D721Med (cell line): ENCODE results near the gene WNK4.
"Not testable (repeated sequence)": the region's sequence is repeated elsewhere in the genome, so short reads cannot be mapped to it uniquely, and the experiment has no call there.

Experiments used
- DNase-seq: peaks from one replicate; pipeline ENCODE4 v3.0.0; 2011; ENCODE audit warnings: low spot score; ENCODE audit not compliant: insufficient read length
- FAIRE-seq: peaks from 2 replicates; lab custom pipeline; 2011; peaks lifted over from hg19 to GRCh38; lab: Jason Lieb, UNC
- TF ChIP-seq, protein P1 (sequence below): IDR thresholded peaks from 2 replicates; pipeline ENCODE4 v1.5.1; 2012; ENCODE audit warnings: mild to moderate bottlenecking, control low read depth; ENCODE audit not compliant: insufficient read depth; ENCODE audit errors: missing control alignments

The WNK4 gene

DNA sequence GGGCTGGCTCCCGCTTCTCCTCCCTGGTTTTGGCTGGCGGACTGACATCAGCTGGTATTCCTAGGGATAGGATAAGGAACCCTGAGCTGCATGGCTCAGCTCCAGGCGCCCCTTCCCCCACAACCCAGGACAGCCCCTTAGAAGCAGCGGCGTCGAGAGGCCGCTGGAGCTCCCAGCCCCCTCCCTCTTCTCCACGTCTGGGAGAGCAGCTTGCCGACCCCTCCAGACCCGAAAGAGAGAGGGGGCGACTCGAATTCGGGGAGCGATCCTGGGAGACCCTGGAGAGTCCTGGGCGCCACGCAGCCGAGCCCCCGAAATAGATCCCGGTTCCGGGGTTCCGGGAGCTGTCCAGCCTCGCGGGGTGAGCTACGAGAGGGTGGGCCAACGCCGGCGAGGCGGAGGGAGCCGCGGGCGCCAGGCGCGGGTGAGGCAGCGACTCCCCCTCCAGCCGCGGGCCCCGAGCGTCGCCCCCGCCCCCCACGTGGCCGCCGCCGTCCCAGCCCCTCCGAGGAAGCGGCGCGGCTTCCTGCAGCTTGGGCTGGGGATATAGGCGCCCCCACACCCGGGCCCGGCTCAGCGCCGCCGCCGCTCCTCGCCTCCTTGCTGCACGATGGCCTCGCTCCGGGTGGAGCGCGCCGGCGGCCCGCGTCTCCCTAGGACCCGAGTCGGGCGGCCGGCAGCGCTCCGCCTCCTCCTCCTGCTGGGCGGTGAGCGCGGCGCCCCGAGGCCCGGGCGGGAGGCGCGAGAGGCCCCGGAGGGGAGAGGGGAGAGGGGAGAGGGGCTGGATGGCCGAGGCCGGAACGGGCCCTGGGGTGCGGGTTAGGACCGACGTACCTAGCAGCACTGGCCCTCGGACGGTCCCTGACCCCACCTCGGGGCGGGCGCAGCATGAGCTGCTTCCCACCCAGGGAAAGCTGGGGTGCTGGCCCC is 19.5 kb upstream of the WNK4 start, which contains the start of gene RAMP2:
TSS of gene RAMP2 (plus strand) at position 576 of the 930 bp plus-strand sequence. CDS start at position 611, 35 bp downstream.
- DNase-seq, result no peak
- no peak for FAIRE-seq
- TF ChIP-seq, protein P1, sequence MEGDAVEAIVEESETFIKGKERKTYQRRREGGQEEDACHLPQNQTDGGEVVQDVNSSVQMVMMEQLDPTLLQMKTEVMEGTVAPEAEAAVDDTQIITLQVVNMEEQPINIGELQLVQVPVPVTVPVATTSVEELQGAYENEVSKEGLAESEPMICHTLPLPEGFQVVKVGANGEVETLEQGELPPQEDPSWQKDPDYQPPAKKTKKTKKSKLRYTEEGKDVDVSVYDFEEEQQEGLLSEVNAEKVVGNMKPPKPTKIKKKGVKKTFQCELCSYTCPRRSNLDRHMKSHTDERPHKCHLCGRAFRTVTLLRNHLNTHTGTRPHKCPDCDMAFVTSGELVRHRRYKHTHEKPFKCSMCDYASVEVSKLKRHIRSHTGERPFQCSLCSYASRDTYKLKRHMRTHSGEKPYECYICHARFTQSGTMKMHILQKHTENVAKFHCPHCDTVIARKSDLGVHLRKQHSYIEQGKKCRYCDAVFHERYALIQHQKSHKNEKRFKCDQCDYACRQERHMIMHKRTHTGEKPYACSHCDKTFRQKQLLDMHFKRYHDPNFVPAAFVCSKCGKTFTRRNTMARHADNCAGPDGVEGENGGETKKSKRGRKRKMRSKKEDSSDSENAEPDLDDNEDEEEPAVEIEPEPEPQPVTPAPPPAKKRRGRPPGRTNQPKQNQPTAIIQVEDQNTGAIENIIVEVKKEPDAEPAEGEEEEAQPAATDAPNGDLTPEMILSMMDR, result no peak

DNA sequence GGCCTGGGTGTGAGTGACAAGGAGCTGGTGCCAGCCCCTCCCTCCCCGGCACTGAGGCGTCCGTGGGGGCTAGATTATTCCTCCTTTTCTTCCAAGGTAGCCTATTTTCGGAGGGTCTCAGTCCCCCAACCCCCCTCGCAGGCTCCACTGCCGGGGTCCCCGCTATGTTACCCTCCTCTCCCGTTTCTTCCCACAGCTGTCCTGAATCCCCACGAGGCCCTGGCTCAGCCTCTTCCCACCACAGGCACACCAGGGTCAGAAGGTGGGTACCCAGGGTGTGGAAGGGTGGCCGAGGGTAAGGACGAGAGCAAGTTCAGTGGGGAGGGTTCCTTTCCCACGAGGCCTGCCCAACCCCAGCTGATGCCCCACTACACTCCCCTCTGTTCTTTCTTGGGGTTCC is 18.8 kb upstream of the WNK4 start:
- no peak for FAIRE-seq
- no peak for DNase-seq
- TF ChIP-seq, protein P1, result no peak

DNA sequence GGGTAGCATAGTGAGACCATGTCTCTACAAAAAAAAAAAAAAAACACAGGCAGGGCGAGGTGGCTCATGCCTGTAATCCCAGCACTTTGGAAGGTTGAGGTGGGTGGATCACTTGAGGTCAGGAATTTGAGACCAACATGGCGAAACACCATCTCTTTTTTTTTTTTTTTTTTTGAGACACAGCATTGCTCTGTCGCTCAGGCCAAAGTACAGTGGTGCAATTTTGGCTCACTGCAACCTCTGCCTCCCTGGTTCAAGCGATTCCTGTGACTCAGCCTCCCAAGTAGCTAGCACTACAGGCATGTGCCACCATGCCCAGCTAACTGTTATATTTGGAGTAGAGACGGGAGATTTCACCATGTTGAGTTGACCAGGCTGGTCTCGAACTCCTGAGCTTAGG is 14.3 kb upstream of the WNK4 start:
- no peak for DNase-seq
- TF ChIP-seq, protein P1, result no peak
- FAIRE-seq, result no peak

DNA sequence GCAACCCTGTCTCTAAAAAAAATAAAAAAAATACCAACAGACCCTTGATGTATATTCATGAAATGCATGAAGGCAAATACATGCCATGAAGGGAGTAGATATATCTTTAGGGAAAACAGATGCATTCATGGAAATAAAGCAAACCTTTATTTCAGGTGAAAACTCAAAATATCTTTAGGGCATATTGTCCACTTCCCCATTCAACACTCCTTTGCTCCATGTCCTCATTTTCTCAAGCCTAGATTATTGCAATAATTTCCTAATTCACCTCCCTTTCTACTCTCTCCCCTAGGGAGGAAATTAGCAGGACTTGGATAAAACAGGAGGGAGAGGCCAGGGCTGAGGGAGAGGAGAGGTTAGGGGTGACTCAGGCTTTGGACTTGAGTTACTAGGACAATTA is 12.9 kb upstream of the WNK4 start:
- DNase-seq, result no peak
- no peak for FAIRE-seq
- TF ChIP-seq, protein P1, result no peak

DNA sequence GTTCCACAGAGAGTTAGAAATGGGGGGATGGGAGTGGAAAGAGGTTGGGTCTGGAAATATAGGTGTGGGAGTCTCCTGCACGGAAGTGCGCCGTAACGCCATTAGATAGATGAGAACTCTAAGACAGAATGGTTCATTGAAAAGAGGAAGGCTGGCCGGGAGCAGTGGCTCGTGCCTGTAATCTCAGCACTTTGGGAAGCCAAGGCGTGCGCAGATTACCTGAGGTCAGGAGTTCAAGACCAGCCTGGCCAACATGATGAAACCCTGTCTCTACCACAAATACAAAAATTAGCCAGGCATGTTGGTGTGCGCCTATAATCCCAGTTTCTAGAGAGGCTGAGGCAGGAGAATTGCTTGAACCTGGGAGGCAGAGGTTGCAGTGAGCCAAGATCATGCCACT is 12.4 kb upstream of the WNK4 start:
- DNase-seq, FAIRE-seq: not testable (repeated sequence)

DNA sequence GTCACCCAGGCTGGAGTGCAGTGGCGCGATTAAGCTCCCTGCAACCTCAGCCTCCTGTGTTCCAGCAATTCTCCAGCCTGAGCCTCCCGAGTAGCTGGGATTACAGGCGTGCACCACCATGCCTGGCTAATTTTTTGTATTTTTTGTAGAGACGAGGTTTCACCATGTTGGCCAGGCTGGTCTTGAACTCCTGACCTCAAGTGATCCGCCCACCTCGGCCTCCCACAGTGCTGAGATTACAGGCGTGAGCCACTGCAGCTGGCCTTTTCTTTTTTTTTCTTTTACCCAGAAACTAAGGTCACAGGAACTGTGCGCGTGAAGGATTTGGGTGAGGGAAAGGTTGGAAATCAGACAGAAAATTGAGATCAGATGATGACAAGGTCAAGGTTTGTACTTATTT is 10.4 kb upstream of the WNK4 start:
- DNase-seq, FAIRE-seq: not testable (repeated sequence)

DNA sequence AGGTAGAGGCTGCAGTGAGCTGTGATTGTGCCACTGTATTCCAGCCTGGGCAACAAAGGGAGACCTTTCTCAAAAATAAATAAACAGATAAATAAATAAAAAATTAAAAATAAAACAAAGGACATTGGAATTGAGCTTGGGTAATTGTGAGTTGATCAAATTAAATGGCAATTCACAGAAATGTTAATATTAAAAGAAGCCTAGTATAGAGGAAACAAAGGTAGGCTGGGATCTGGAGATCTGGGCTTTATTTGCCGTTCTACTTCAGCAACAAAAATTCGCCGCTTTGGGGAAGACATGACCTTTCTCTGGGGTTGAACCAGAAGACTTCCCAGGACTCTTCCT is 7.5 kb upstream of the WNK4 start:
- DNase-seq, result no peak
- FAIRE-seq, result no peak
- TF ChIP-seq, protein P1, result no peak

DNA sequence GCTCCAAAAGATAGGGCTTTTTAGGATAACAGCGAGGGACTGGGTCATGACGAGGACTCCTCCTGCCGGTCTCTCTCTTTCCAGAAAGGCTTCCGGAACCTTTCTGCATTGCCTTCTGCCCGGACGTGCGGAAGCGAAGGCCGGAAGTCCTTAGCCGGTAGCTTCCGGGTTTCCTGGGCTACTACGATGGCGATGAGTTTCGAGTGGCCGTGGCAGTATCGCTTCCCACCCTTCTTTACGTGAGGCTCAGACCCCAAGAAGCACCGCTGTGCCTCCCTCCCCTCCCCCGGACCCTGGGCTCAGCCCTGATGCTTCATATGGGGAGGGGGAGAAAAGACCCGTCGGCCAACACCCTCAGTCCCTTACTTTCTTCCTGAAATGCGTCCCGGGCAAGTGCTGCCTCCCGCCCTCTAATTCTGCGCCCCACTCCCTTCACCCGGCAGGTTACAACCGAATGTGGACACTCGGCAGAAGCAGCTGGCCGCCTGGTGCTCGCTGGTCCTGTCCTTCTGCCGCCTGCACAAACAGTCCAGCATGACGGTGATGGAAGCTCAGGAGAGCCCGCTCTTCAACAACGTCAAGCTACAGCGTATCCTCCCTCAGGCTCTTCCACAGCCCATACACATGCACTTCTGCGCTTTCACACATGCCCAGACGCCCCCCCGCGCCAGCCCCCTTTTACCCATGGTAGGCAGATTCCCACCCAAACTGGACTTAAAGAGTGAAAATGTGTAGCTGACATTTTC is 6.9 kb upstream of the WNK4 start, which contains the start of gene VPS25:
TSS of gene VPS25 (plus strand) at position 160 of the 746 bp plus-strand sequence. CDS start at position 187, 27 bp downstream.
- DNase-seq (peak; percentile 77), FAIRE-seq (no peak)
- TF ChIP-seq, protein P1, result peak; percentile 20
